Activated CD4-positive, alpha-beta T cell treated with anti-CD3 and anti-CD28 coated beads, Interleukin-2, amount 50 U/mL, for 24 hours (primary cell): ENCODE measurements around the gene DOCK3.
"Not testable (repeated sequence)": the region's sequence is repeated elsewhere in the genome, so short reads cannot be mapped to it uniquely, and the experiment has no call there.

Experiments used
- DNase-seq, 2 donors: peaks; one replicate each; pipeline ENCODE4 v3.0.0-alpha.2; 2020; ENCODE audit warnings: low read depth in 1 of 2, low spot score in 1 of 2

Gene DOCK3

DNA sequence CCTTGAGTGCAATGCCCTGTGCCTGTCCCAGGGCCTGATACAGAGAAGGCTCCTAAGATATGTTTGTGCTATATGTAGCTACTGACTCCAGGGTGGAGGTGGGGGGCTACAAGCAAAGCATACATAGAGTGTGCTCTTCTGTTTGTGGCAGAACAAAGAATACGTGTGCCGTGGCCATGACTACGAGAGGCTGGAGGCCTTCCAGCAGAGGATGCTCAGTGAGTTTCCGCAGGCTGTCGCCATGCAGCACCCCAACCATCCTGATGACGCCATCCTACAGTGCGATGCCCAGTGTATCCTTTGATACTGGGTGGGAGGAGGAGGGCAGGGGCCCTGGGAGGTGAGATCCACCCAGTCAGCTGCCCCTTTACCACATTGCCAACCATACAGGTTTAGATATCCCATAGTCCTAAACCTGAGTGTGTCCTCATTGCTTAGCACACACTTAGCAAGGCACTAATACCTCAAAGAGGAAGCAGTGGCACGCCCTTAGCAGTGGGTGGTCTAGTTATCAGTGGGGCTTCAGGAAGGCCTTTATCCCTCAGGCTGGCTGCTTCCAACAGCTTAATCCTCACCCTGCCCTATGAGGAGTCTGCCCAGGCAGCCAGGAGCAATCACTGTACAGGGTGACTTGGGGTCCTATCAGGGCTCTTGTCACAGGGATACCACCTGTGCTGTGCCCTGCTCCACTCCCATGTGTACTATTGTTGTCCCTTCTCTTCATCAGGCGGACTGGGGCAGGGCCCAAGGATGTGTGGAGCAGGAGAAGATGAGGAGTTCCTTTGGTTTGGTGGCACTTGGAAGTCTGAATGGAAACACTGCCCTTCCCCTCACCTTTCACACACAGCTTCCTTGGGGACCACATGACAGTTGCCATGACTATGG is 680.2 kb downstream of the DOCK3 start:
- DNase-seq, result no peak

DNA sequence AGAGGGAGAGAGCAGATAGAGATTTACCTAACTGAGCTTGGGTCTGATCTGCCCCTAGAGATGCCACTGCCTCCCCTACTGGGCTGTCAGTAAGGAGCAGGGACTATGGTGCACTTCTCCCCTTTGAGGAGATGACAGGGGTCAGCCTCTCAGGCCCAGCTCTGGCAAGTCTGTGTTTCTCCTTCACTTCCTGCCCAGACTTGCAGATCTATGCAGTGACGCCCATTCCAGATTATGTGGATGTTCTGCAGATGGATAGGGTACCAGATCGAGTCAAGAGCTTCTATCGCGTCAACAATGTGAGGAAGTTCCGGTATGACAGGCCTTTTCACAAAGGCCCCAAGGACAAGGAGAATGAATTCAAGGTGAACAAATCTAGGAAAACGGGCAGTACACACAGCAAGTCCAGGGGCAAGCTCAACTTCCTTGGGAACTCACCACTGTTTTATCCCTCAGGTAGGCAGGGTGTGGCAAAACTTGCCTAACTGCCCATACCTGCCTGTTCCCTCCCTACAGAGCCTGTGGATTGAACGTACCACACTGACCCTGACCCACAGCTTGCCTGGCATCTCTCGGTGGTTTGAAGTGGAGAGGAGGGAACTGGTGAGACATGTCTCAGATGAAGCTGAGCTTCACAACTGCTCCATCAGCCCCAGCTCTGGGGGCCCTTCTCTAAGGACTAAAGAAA is 681.3 kb downstream of the DOCK3 start:
- no peak for DNase-seq

DNA sequence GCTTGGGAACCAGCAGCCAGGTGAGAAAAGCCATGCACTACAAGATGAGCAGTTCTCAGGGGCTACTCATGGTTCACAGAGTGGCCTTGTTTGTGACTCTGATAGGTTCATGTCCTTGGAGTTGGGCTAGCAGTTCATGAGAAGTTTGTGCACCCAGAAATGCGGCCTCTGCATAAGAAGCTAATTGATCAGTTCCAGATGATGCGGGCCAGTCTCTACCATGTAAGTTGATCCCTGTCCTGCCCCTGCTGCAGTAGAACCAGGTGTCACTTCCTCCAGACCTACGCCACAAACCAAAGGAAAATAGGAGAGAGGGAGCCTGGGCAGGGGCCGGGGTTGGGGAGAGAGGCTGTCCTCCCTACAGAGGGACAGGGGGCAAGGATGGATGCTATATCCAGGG is 683.1 kb downstream of the DOCK3 start:
- DNase-seq, result no peak

DNA sequence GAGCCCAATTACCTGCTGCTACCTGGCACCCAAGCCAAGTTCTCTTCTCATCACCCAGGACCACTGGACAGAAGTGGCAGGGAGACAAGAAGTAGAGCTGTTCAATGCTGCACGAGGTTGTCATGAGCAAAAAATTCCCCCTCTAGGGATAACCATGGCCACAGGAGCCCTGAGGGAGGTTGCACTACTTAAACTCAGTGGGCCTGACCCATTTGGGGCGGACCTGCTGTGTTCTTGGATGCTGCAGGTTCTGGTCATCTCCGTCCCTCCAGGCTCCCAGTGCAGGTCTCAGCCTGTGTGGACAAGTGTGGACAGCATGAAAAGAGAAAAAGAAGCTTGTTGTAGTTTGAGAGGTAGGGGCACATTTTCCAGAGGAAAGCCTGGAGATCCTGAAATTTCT is 684.3 kb downstream of the DOCK3 start:
- no peak for DNase-seq

DNA sequence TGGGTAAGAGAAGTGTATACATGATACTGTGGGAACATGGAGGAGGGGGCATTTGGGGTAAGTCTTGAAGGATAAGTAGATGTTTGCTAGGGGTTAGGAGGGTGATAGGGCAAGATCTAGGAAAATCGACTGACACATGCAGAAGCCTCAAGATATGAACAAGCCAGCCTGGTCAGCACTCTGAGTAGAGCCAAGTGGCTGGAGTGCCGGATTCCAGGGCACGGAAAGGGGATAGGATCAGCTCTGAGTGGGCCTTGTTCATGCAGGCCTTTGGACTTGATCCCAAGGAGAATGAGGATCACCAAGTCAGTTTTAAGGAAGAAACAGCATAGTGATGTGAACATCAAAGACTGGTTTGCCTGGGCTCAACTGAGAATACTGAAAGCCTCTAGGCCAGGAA is 686.1 kb downstream of the DOCK3 start:
- DNase-seq, result no peak

DNA sequence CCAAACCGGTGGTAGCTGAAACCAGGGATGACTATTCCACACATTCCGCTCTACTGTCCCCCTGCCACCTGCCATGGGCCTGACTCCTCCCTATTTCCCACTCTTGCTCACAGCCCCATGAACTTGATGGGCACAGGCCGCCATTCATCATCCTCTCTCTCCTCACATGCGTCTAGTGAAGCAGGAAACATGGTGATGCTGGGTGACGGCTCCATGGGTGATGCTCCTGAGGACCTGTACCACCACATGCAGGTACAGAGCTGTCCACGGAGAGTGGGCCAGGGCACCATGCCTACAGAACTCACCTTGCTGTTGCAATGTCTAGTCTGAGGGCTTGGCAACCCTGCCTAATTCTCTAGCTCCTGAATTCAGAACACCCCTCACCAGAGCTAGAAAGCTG is 687.0 kb downstream of the DOCK3 start:
- no peak for DNase-seq

DNA sequence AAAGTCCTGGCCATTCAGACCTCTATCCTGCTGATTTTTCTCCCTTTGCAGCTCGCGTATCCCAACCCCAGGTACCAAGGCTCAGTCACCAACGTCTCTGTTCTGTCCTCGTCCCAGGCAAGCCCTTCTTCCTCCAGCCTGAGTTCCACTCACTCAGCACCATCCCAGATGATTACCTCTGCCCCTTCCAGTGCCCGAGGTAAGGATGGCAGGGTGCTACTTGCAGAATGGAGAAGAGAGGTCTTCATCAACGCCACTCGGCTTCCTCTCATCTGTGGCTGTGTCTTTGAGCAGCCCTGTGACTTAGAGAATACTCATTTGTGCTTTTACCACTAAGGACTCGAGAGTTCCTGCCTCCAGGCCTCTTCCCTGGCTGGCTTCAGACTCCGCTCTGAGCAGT is 687.7 kb downstream of the DOCK3 start:
- DNase-seq, result no peak

DNA sequence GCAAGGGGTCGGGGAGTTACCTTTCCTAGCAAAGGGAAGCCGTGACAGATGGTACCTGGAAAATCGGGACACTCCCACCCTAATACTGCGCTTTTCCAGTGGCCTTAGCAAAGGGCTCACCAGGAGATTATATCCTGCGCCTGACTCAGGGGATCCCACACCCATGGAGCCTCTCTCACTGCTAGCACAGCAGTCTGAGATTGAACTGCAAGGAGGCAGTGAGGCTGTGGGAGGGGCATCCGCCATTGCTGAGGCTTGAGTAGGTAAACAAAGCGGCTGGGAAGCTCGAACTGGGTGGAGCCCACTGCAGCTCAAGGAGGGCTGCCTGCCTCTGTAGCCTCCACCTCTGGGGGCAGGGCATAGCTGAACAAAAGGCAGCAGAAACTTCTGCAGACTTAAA is 693.5 kb downstream of the DOCK3 start:
- DNase-seq, result not testable (repeated sequence)

DNA sequence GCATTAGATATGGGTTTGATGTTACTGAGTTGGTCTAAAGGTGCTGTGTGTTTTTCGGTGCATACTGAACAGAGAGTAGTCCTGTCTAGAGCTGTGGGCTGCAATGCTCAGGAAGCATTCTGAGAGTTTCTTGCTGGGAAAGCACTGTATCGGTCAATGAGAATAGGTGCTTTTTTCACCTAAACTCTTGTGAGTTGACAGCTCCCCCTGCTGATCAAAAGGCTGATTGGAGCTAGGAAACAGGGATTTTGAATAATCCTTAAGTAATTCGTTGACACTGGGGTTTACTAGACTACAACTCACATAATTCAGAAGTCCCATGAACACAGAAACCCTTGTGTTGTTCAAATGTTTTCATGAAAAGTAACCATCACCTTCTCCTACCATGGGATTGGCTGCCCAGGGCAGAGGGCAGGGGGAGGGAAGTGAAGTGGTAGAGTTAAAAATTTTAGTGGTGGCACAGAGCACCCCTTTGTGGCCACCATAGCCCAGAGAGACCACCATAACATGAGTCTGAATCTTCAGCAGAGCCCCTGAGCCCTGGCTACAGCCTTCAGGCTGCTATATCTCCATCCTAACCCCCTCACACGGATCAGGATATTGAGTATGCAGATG is 697.3 kb downstream of the DOCK3 start:
- DNase-seq, result peak in 1 of 2 donors; percentile 46

DNA sequence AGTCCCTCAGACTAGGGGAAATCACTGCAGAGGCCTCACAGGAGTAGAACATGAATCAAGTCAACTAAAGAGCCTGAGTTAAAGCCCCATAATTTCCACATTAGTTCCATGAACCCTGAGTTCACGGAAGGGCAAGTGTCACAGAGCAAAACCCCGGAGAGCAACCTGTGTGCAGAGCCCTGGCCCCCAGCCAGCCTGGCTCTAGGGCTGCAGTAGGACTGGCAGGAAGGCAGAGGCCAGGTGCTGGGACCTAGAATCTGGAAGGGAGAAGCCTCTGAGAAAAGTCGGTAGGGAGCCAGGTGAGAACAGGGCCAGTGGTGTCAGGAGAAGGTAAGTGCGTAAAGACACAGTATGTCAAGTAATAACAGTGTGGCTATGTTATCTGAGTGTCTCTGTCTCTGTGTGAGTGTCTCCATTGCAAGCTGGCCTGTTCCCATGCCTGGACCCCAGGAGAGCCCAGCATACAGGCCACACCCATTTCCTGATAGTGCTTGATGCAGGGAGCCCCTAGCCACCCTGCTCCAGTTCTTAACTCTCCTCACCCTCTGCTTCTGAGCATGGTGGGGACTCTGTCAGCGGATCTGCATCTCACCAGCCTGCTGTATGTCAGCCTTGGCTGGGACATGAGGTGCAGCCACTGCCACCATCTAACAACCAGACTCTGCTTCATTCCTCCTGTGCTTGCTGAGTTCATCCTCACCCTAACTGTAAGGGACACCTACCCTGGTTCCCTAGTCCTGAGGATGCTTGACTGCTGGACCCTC is 699.1 kb downstream of the DOCK3 start:
- DNase-seq, result no peak

DNA sequence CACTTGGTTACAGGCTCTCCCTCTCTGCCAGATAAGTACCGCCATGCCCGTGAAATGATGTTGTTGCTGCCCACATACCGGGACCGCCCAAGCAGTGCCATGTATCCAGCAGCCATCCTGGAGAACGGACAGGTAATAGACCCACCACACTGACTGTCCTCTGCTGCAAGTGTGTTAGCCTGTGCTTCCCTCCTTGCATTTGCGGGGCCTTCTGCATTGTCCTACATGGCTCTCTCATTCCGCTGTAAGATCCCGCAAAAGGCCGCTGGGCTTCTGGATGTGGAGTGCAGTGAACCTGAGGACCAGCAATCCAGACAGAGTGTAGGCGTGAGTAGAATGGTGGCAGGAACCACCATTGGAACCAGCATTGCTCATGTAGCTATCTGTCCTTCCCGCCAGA is 699.7 kb downstream of the DOCK3 start:
- no peak for DNase-seq

DNA sequence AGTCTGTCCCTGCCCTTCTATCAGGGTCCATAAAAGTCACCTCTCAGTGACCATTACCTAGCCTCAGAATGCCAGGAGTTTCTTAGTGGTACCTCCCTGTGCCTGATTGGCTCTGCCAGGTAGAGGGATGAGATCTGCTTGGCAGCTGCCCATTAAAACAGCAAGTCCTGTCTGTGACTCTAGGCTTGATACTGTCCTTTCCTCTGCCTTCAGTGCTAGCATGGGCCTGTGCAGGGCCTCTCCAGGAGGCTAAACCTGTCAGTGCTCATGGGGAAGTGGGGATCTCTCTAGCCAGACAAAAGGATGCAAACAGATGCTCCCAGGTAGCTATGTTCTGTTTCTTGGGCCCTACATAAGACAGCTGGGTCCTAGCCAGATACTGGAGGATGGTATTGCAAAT is 700.4 kb downstream of the DOCK3 start:
- DNase-seq, result no peak

DNA sequence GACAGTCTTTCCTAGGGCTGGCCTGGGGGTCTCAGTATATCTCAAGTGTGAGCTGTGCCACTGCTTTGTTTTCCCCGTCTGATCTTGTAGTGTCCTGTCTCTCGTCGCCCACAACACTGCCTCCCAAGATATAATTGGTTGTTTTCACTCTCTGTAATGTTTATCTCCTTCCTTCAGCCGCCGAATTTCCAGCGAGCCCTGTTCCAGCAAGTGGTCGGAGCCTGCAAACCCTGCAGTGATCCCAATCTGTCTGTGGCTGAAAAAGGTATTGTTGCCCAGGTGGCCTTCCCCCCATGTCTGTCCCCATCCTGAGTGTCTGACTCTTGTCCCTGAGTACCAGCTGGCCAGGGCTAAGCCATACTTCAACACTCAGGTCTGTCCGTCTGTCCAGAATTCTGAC is 700.8 kb downstream of the DOCK3 start:
- no peak for DNase-seq

DNA sequence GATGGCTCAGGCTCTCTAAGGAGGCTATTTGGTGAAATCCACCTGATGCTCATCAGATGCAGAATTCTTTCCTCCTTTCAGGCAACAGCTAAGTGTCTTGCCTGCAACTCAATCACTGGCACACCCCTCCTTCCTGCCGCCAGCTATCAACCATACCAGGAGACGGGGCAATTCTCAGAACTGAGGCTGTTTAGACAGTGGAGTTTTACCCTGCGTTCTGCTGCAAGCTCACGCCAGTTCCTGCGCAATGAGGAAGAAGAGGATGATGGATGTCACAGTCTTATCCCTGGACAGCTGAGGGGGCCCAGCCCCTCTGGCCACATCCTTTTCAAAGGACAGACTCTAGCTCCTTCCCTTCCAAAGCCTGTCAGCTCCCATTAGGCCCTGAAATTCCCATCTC is 703.3 kb downstream of the DOCK3 start:
- no peak for DNase-seq

DNA sequence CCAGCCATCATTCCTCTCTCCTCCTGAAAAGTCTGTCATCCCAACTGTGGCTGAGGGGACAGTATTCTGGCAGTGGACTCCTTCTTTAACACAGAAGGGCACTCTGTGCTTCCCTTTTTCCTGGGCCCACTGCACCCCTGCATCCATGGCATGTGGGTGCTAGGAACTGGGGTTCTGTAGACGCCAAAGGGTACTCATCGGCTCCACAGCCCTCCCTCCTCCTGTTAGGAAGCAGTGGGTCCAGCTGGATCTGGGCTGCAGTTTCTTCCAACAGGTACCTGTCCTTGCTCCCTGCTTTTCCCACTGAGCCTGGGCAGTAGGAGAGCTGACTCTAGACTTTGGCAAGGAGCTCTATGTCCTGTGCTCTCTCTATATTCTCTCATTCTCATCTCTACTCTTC is 704.0 kb downstream of the DOCK3 start:
- DNase-seq, result no peak

DNA sequence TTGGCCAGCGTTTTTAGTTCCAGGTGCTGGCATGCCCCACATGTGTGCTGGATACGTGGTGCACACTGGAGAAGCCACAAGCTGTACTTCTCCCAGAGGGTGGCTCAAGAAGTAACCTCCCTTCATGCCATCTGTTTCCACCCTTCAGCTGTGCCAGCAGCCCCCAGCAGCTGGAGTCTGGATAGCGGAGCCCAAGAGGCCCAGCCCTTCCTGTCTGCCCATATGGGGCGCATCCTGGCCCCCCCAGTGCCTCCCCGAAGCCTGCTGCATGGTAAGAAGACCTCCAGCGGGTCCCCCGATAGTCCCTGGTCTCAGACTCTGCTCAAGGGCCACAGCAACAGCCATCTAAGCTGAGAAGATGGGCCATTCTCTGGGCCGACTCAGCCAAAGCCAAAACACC is 704.6 kb downstream of the DOCK3 start:
- no peak for DNase-seq

DNA sequence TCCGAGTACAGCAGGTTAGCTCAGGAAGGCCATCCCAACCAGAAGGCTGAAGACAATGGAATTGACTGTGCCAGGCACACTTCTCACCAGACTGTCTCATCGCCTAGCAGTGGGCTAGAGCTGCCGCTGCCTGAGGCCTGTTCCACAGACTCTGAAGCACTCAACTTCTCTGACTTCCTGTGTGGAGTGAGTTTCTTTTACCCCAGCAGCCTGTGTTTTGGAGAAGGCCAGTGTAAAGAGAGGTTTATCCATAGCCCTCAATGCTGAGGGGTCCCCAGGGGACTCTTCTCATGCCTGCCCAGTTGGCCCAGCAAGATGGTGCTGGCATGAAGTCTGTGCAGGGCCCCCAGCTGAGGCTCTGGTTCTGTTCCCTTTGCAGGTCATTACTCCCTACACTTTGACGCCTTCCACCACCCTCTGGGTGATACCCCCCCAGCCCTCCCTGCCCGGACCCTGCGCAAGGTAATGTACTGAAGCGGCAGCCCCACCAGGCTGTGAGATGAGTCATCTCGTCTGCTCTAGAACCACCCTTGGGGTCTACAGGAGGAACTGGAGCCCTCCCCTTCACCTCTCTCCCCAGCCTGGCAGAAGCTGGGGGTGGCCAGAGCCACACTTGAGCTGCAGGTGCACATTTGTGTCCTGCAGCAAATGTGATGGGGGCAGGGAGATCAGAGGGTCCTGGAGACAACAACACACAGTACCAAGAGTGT is 705.2 kb downstream of the DOCK3 start:
- DNase-seq, result no peak

DNA sequence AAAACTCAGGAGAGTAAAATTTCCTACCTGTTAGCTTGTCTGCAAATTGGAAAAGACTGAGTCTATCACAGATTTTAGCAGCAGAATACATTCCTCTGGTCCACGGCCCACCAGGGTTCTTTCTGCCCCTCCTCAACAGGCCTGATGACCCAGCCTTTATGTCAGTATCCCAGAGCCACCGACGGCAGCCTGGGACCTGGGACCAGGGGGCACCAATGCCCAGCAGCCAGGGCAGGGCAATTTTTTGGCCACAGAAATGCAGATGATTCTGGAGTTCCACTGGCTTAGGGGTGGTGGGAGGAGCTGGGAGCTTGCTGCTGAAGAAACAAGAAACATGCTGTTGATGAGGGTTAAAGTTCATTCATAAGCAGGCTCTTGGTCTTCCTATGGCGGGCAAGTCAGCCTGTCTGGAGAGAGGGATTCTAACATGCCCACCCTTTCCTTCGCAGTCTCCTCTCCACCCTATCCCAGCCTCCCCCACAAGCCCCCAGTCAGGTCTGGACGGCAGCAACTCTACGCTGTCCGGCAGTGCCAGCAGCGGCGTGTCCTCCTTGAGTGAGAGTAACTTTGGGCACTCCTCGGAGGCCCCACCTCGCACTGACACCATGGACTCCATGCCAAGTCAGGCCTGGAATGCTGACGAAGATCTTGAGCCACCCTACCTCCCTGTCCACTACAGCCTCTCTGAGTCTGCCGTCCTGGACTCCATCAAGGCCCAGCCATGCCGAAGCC is 706.0 kb downstream of the DOCK3 start:
- no peak for DNase-seq

DNA sequence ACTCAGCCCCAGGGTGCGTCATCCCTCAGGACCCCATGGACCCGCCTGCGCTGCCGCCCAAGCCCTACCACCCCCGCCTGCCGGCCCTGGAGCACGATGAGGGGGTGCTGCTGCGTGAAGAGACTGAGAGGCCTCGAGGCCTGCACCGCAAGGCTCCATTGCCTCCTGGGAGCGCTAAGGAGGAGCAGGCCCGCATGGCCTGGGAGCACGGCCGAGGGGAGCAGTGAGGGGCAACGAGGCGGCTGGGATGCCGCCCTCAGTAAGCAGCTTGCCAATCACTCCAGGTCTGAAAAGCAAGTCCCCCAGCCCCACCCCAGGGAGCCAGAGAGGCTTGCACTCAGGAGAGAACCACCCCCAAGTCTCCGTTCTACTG is 706.6 kb downstream of the DOCK3 start:
- DNase-seq, result no peak

DNA sequence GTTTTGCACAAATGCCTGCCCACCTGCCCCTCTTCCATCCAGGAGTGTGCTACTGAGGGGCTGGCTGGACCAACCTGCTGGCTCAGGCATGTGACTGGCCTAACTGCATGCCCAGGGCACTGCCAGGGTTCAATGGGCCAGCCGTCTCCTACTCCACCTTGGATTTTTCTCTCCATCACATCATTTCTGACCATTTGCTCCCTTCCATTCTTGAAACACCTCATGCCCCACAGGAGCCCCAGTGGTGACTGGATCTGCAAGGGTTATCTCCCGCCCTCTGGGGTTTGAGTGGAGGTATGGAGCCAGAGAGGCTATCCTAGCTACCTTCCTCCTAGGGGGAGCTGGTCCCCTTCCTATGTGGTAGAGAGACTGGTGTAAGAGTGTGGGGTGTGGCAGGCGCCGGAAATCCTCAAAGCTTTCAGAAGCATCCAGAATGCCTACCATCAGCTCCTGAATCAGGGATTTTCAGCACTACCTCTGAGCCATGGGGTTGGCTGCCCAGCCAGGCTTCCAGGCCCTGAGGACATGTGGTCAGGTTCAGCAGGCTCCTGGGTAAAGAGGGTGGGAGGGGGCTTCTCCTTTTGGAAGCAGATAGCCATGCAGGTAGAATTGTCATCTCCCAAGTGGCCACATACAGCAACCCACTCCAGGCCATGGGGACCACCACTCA is 707.5 kb downstream of the DOCK3 start:
- no peak for DNase-seq
